Endothelial cell of umbilical vein (primary cell): ENCODE measurements around the gene CSF2.

Source experiments
- EZH2 ChIP-seq: IDR thresholded peaks from 2 replicates; pipeline ENCODE4 v1.6.1; 2012; ENCODE audit warnings: borderline replicate concordance, low read depth, mild to moderate bottlenecking, moderate library complexity, low read length, inconsistent platforms; ENCODE audit not compliant: severe bottlenecking
- FOS ChIP-seq: IDR thresholded peaks from 2 replicates; pipeline ENCODE4 v1.6.1; 2011; ENCODE audit warnings: mild to moderate bottlenecking, low read length, moderate library complexity, borderline replicate concordance; ENCODE audit not compliant: insufficient read depth
- JUN ChIP-seq: IDR thresholded peaks from 2 replicates; pipeline ENCODE4 v1.6.1; 2011; ENCODE audit warnings: borderline replicate concordance, low read depth; ENCODE audit not compliant: insufficient read length, insufficient read depth
- POLR2A ChIP-seq: IDR thresholded peaks from 2 replicates; pipeline ENCODE4 v1.6.1; 2012; ENCODE audit warnings: low read depth, mild to moderate bottlenecking, control low read depth, low read length
- POLR2AphosphoS5 ChIP-seq: IDR thresholded peaks from 2 replicates; pipeline ENCODE4 v1.6.1; 2012; ENCODE audit warnings: low read depth, mild to moderate bottlenecking, control low read depth, low read length, moderate library complexity; ENCODE audit not compliant: insufficient read depth
- TF ChIP-seq, protein P1 (sequence below), 2 donors: IDR thresholded peaks; 1 replicate in 1 of 2; 2 replicates in 1 of 2; pipeline ENCODE4 v1.5.1; 2011; ENCODE audit warnings: low read length in 2 of 2, mild to moderate bottlenecking in 2 of 2, moderate library complexity in 2 of 2, control low read depth in 1 of 2, inconsistent platforms in 1 of 2, low read depth in 1 of 2; ENCODE audit not compliant: insufficient read depth in 1 of 2; ENCODE audit errors: extremely low read depth in 1 of 2

GRCh38 chr5:132098151-132098594 is 24.6 kb downstream of the CSF2 start:
- no peak for TF ChIP-seq POLR2A
- TF ChIP-seq, protein P1, sequence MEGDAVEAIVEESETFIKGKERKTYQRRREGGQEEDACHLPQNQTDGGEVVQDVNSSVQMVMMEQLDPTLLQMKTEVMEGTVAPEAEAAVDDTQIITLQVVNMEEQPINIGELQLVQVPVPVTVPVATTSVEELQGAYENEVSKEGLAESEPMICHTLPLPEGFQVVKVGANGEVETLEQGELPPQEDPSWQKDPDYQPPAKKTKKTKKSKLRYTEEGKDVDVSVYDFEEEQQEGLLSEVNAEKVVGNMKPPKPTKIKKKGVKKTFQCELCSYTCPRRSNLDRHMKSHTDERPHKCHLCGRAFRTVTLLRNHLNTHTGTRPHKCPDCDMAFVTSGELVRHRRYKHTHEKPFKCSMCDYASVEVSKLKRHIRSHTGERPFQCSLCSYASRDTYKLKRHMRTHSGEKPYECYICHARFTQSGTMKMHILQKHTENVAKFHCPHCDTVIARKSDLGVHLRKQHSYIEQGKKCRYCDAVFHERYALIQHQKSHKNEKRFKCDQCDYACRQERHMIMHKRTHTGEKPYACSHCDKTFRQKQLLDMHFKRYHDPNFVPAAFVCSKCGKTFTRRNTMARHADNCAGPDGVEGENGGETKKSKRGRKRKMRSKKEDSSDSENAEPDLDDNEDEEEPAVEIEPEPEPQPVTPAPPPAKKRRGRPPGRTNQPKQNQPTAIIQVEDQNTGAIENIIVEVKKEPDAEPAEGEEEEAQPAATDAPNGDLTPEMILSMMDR (IDR thresholded peaks at IDR 0.05; ENCODE audit: extremely low read depth in 1 of 2, insufficient read depth in 1 of 2, low read depth in 1 of 2, low read length in 2 of 2) = no peak
- no peak for TF ChIP-seq JUN
- TF ChIP-seq FOS = no peak
- no peak for TF ChIP-seq POLR2AphosphoS5
- no peak for TF ChIP-seq EZH2
